Stimulated activated CD8-positive, alpha-beta memory T cell treated with anti-CD3 and anti-CD28 coated beads, Interleukin-4, amount 100 ng/mL, for 48 hours (primary cell): ENCODE measurements around the gene HIP1R.

Experiments used
- DNase-seq: peaks from one replicate; pipeline ENCODE4 v3.0.0-alpha.2; 2020

Gene HIP1R

DNA sequence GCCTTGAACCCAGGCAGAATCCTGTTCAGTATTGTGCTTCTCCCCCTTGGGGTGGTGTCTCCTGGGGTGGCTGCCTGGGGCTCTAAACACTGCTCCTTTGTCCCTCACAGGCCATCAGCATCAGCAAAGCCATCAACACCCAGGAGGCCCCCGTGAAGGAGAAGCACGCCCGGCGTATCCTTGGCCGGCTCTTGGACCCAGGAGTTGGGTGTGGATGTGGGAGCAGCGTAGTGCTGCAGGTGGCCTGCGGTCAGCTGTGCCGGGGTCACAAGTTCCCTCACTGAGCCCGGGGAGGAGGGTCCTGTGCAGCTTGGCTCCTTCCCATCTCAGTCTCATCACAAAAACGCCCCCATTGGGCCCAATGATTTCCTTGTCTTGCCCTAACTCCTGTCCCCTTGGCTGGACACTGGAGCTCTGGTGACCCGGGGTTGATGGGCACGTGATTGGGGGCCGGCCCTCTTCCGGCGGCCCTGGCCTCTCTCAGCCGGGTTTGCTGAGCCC lies 12.7 kb downstream of the HIP1R start:
- no peak for DNase-seq

DNA sequence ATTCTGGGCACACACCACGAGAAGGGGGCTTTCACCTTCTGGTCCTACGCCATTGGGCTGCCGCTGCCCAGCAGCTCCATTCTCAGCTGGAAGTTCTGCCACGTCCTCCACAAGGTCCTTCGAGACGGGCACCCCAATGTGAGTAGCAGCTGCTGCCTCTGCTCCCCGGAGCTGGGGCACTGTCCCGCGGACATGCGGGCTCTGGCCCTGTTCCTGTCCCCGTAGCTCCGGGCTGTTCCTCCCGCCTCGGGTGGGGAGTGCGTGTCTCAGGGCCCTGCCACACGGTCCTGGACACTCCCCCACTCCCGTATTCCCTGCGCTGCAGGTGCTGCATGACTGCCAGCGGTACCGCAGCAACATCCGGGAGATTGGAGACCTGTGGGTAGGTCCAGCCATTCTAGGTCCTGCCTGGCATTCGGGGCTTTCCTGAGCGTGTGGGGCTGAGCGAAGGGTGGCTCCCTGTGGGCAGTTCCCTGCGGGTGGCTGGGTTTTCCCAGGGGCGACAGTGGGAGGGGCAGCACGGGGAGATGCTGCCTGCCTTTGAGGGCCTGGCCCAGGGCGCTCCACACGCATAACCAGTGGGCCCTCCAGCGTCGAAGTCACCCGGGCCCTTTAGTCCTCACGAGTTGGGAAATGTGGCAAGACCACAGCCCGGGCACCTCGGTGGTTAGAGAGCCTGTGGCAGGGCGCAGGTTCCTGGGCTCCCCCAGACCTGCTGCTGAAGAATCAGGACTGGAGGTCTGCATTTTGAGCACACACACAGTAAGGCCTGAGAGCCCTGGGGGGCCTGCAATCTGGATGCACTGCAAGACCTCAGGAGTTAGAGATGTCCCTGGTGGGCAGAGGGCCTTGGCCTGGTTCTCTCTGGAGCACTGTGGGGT lies 13.5 kb downstream of the HIP1R start:
- DNase-seq: no peak

DNA sequence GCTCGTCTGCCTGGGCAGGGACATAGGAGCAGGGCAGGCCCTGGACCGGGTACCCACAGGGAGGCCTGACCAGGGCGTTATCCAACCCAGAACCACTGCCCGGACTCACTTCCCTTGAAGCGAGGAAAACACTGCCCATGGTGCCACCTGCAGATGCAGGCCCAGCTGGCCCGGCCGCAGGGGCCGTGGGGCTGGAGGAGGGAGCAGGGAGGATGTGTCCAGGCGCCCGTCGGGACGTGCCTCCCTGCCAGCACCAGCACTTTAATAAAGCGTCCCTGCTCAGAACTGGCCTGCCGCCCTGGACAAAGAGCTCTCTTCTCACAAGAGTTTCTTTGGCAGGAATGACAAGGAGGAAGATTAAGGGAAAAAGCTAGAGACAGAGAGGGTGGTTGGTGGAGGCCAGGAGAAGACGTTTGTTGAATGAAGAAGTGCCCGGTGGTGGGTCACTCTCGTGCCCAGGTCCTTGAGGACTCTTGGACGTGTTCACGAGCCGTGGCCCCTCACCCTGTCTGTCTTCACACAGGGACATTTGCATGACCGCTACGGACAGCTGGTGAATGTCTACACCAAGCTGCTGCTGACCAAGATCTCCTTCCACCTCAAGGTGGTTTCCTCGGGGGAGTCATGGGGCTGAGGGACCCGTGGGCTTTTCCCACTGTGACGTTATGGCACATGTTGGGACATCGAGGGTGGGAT lies 14.2 kb downstream of the HIP1R start:
- no peak for DNase-seq

DNA sequence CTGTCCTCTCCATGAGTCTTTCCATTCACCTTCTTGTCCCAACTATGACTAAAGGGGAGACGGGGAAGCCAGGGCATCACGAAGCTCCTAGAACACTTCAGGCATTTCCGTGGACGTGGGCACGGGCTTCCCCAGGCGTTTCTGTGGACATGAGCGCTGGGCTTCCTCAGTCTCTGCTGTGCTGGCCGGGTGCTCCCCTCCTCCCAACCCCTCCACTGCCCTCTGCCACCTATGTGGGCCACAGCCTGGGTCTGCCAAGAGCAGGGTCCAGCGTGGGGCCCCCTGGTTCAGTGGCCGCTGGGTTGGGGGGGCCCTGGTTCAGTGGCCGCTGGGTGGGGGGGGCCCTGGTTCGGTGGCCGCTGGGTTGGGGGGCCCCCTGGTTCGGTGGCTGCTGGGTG lies 14.8 kb downstream of the HIP1R start:
- no peak for DNase-seq

DNA sequence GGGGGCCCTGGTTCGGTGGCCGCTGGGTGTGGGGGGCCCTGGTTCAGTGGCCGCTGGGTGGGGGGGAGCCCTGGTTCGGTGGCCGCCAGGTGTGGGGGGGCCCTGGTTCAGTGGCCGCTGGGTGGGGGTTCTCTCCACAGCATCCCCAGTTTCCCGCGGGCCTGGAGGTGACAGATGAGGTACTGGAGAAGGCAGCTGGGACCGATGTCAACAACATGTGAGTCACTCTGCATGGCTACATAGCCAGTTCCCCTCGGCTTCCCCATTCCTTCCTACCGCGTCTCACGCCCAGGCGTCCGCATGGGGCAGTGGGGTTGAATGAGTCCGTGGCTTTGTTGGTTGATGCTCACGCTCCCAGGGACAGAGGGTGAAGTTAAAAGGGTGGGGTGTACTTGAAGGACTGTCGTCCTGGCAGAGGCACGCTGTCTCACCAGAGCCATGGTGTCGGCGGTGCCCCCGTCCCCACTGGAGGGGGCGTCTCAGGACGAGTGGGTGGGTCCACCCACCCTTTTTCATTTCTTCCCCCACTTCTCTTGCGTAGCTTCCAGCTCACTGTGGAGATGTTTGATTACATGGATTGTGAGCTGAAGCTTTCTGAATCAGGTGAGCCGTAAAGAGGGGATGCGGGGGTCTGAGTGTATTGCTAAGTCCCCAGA lies 15.6 kb downstream of the HIP1R start:
- no peak for DNase-seq

DNA sequence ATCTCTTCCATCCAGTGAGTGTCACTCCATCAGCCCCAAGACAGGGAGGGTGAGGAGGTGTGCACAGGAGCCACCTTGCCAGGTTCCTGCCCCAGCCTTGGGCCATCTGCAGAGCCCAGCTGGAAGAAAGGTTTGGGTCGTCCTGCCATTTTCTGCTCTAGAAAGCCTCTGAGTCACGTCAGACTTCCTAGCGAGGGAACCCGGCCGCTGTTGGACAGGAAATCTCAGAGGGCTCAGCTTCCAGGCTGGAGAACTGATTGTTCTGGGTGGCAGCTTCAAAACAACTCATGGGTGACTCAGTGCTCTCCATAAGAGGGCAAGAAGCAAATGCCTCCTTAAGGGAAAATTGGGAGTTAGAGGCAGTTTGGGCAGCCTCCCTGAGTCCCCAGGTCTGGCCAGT lies 16.6 kb downstream of the HIP1R start:
- no peak for DNase-seq

DNA sequence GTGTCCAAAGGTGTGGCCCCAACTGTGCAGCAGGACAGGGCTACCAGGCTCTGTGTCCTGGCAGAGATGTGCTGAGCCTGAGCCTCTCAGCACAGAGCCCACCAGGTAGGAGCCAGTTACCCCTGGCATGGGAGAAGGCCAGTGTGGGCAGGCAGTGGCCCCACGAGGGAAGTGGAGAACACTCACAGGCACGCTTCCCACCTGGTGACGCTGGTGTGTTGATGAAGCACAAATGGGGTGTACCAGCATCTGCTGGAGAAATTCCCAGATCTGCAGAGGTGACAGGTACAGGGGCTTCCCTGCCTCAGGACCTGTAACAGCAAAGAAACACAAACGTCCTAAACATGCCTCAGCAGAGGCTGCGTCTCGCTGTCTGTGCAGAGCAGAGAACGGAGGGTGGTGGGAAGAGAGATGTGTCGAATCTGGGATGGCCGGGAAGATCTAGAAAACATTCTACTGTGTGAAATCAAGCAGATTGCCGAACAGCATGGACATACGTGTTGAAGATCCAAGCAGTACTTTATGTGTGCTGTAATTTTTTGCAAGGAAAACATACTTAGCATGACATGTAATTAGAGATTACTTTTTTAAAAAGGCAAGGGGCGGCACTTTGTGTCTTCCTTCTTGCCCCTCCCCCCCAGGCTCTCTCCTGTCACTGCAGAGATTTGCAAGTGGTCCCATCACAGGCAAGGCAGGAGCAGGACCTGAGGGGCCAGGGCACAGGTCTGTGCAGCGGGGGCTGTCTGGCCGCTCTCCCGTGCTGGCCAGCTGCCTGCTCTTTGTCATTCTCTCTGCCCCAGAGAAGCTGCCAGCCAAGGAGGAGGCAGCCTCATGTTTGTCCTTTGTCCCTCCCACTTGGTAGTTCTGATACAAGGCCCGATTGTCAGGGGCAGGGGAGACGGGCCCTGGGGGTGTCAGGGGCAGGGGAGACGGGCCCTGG lies 17.3 kb downstream of the HIP1R start:
- DNase-seq: no peak

DNA sequence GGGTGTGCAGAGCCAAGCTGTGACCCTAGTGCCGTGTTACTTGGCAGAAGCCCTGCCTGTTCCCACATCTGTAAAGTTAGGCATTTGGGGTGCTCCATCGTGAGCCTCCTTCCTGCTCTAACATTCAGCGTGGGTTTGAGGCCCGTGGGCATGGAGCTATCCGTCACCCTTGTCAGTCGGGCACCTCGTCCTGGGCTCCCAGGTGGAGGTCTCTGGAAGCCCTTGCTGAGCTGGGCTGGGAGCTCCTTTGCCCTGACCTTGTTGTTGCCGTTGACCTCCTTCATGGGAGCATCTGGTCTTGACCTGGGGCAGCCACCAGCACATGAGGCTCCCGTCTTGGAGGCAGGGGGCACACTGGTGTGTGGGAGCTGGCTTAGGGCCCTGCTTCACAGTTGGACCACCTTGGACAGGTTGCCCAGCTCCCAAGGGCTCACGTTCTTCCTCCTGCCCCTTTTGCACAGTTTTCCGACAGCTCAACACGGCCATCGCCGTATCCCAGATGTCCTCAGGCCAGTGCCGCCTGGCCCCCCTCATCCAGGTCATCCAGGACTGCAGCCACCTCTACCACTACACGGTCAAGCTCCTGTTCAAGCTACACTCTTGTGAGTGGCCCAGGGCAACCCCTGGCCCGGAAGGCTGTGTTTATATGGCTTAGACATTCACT lies 18.5 kb downstream of the HIP1R start:
- no peak for DNase-seq

DNA sequence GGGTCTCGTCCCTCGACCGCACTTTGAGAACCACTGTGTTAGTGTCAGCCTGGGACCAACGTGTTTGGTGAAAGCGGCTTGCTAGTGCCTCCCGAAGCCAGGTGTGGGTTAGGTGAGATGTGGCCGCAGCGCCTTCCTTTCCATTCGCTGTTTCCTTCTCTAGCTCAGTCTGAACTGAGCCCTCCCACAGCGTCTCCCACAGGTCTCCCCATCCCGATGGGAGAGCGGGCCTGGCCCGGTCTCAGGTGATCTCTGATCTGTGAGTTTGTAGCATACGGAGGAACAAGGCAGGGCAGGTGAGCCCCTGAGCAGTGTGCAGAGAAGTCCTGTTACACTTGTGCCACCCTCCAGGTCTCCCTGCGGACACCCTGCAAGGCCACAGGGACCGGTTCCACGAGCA lies 19.3 kb downstream of the HIP1R start:
- DNase-seq: no peak

DNA sequence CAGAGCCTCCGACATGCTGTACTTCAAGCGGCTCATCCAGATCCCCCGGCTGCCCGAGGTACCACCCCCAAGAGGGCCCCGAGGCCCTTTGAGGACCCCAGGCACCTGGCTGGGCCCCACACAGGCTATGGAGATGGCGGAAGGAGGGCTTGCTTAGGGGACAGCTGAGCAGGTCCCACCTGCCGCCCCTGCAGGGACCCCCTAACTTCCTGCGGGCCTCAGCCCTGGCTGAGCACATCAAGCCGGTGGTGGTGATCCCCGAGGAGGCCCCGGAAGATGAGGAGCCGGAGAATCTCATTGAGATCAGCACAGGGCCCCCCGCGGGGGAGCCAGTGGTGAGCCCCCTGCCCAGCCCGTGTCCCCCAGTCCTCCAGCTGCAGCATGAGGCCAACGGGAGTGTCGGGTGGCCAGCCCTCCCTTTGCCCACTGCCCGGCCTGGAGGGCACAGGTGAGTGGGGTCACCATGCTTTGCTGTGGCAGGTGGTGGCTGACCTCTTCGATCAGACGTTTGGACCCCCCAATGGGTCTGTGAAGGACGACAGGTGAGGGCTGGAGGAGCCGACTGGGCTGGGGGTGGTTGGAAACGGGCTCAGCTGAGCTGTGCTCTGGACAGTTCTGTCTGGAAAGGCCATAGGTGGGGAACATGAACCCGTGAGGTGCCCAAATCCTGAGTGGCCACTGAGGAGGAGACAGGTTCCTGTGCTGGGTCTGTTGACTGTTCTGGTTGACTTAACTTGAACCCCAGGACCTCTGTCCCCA lies 20.0 kb downstream of the HIP1R start:
- no peak for DNase-seq

DNA sequence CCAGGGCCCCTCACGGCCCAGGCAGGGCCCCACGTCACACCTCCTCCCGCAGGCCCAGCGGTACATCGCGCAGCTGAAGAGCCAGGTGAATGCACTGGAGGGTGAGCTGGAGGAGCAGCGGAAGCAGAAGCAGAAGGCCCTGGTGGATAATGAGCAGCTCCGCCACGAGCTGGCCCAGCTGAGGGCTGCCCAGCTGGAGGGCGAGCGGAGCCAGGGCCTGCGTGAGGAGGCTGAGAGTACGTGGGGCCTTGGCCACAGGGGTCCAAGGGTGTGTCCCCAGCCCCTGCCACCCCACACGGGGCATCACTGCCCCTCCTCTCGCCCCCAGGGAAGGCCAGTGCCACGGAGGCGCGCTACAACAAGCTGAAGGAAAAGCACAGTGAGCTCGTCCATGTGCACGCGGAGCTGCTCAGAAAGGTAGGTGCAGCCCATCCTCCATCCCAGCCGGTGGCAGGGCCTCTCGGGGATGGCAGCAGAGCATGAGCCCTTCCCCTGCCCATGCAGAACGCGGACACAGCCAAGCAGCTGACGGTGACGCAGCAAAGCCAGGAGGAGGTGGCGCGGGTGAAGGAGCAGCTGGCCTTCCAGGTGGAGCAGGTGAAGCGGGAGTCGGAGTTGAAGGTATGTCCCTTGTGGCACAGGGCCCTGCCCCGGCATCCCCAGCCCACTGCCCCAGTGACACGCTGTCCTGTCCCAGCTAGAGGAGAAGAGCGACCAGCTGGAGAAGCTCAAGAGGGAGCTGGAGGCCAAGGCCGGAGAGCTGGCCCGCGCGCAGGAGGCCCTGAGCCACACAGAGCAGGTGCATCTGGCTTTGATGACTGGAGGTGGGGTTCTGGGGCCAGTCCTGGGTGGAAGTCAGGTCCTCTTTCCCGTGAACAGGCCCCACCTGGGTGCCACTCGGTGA lies 20.9 kb downstream of the HIP1R start:
- DNase-seq: no peak

DNA sequence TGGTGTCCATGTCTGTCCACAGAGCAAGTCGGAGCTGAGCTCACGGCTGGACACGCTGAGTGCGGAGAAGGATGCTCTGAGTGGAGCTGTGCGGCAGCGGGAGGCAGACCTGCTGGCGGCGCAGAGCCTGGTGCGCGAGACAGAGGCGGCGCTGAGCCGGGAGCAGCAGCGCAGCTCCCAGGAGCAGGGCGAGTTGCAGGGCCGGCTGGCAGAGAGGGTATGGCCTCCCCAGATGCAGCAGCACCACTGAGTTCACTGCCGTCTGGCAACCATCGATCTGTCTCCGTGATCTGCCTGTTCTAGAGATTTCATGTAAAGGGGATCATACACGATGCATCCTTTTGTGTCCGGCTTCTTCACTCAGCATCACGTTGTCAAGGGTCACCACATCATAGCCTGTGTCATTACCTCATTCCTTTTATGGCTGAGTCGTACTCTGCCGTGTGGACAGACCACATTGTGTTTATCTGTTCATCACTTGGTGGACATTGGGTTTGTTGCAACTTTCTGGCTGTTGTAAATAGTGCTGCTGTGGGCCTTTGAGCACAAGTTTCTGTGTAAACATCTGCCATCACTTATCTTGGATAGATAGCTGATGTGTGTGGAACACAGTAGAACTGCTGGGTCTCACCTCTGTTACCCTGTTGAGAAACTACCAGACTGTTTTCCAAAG lies 21.9 kb downstream of the HIP1R start:
- DNase-seq: no peak

DNA sequence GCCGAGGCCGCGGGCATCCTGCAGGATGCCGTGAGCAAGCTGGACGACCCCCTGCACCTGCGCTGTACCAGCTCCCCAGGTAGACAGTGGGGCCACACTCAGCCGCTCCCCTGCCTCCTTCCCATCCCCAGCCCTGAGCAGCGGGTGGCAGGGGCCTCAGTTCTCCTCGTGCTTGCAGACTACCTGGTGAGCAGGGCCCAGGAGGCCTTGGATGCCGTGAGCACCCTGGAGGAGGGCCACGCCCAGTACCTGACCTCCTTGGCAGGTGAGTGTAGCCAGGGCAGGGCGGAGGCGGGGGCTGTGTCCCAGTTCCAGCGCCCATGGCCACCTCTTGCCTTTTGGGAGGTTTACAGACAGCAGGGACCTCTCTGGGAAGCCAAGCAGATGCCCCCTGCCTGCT lies 22.9 kb downstream of the HIP1R start:
- DNase-seq: no peak

DNA sequence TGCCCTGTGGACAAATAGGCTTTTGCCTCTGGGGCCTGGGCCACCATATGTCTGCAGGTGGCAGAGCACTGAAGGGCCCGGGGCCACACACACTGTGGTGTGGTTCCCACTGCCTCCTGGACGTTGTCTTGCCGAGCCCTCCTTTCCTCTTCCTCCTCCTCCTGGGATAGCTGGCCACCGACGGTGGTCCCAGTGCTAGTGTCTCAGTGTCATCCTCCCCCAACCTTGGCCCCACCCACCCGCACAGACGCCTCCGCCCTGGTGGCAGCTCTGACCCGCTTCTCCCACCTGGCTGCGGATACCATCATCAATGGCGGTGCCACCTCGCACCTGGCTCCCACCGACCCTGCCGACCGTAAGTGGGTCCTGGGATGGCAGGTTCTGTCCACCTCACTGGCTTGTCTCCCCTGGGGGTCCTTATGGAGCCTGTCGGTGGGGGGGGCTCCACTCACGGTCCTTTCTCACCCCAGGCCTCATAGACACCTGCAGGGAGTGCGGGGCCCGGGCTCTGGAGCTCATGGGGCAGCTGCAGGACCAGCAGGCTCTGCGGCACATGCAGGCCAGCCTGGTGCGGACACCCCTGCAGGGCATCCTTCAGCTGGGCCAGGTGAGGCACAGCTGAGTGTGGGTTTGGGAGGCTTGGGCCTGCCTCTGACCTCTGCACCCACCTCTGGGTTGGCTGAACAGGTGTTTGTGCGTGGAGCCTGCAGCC lies 23.5 kb downstream of the HIP1R start:
- DNase-seq: no peak

DNA sequence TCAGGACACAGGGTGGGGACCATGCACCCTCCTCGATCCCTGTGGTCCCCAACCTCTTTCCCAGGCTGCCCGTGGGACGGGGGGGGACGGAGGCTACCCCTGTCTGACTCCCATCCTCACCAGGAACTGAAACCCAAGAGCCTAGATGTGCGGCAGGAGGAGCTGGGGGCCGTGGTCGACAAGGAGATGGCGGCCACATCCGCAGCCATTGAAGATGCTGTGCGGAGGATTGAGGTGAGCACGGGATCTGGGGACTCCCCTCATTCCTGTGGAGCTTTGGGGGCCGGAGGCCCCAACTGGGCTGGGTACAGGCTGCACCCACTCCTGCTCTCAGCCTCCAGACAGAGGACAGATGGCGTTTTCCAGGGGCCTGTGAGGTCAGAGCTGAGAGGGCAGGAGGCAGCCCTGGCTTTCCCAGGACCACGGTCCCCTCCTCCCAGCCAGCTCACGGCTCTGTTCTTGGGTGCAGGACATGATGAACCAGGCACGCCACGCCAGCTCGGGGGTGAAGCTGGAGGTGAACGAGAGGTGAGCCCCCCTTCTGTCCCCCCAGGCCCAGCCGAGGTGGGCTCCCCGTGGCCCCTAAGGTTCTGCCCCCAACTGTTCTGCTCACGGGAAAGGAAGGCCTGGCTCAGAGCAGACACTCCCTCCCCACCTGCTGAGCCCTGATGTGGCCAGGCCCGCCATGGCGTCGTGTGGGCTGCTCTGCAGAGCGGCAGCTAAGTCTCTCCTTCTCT lies 24.2 kb downstream of the HIP1R start:
- DNase-seq: no peak

DNA sequence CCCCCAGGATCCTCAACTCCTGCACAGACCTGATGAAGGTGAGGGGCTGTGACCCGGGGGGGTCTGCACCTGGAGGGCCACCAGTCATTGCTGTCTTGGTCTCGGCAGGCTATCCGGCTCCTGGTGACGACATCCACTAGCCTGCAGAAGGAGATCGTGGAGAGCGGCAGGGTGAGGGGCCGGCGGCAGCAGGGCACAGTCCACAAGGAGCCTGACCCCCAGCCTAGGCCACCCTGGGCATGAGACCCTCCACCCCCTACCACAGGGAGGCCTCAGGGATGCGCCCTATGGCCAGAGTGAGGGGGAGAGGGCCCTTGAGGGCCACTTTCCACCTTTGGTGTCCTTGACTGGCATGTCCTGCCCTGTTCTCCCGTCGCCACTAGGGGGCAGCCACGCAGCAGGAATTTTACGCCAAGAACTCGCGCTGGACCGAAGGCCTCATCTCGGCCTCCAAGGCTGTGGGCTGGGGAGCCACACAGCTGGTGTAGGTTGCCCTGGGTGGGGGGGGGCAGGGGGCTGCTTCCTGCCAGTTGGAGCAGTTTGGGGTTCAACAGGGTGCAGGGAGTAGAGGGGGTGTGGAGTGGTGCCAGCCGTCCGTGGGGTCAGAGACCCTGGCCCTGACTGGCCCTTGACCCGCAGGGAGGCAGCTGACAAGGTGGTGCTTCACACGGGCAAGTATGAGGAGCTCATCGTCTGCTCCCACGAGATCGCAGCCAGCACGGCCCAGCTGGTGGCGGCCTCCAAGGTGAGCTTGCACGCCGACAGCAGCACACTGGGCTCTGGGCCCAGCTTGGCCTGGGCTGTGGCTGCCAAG lies 25.0 kb downstream of the HIP1R start:
- DNase-seq: peak; percentile 91
